Left lung (tissue), 10 donors: Measurements from ENCODE around the gene ITPR2. TPM values are rescaled to one million over a fixed set of nuclear protein-coding genes. Genes with fewer than 3 reads are reported as not detected.

ENCODE experiments used
- ATAC-seq: fragments of 200-7000 bp; cut with Tn5 transposase; one replicate; pipeline ENCODE4 v1.9.1; 2020; ENCODE audit warnings: moderate library complexity
- DNase-seq, 4 donors: peaks; one replicate each; pipeline ENCODE4 v3.0.0-alpha.2; 2013 to 2020
- H3K27ac ChIP-seq, 2 donors: fragments of 200-600 bp; sonication (generic) in 1 of 2; one replicate each; pipeline versions ENCODE4 v1.5.0 to v1.8.0; 2020 to 2021
- H3K27me3 ChIP-seq, 2 donors: fragments of 200-600 bp; sonication (generic) in 1 of 2; one replicate each; pipeline versions ENCODE4 v1.5.0 to v1.8.0; 2020 to 2021
- H3K36me3 ChIP-seq, 2 donors: fragments of 200-600 bp; sonication (generic) in 1 of 2; one replicate each; pipeline versions ENCODE4 v1.5.0 to v1.8.0; 2020 to 2021
- H3K4me1 ChIP-seq, 2 donors: fragments of 200-600 bp; one replicate each; pipeline ENCODE4 v1.8.0; 2021
- H3K4me3 ChIP-seq, 2 donors: fragments of 200-600 bp; sonication (generic) in 1 of 2; one replicate each; pipeline versions ENCODE4 v1.5.0 to v1.8.0; 2020 to 2021; ENCODE audit warnings: mild to moderate bottlenecking in 1 of 2
- H3K9me3 ChIP-seq, 2 donors: fragments of 200-600 bp; sonication (generic) in 1 of 2; one replicate each; pipeline versions ENCODE4 v1.5.0 to v1.8.0; 2020 to 2021
- intact Hi-C, 2 donors: fragments of 100-400 bp; cut with DNase I; formaldehyde crosslinking; loops; one replicate each; pipeline versions ENCODE4 v1.11.2 to v1.14.2; 2022
- polyA plus RNA-seq, 6 donors: library from polyadenylated mRNA; unstranded; fragments of 120-200 nt; gene quantifications; one replicate each; pipeline ENCODE4 v1.2.1, GENCODE V29; 2013; ENCODE audit not compliant: insufficient read length in 6 of 6
- total RNA-seq, 2 donors: library from RNA; stranded (reverse); fragmentation: NEBNext Ultra II Directional; extraction: Animal tissue kit (Norgen Biotek cat#: 25700); gene quantifications; one replicate each; pipeline ENCODE4 v1.2.1, GENCODE V29; 2021
- TF ChIP-seq, protein P1 (sequence below), 2 donors: fragments of 200-600 bp; sonication (generic) in 1 of 2; IDR thresholded peaks; one replicate each; pipeline versions ENCODE4 v1.5.0 to v1.8.0; 2021; ENCODE audit warnings: antibody characterized with exemption in 2 of 2
- donor health status: DM: no; HTN: yes; CAD: no.
- donor health status: DM: no; HTN: no; CAD: no.

ITPR2 gene
- total and polyA plus RNA-seq, 8 donors = 5.5 to 67.8 (median 7.5) TPM

- intact Hi-C loops = no loop called here
- DNase-seq = no peak
- Histone ChIP-seq H3K9me3 (no peaks in the 10 kb centered on the region), H3K4me1 (no peaks in the 10 kb centered on the region), H3K36me3 (peaks cover 0 to 55% of the 10 kb centered on the region in 2 donors), H3K27ac (no peak overlapping the region), H3K4me3 (no peak overlapping the region), H3K27me3 (no peaks in the 10 kb centered on the region)
- TF ChIP-seq, protein P1, sequence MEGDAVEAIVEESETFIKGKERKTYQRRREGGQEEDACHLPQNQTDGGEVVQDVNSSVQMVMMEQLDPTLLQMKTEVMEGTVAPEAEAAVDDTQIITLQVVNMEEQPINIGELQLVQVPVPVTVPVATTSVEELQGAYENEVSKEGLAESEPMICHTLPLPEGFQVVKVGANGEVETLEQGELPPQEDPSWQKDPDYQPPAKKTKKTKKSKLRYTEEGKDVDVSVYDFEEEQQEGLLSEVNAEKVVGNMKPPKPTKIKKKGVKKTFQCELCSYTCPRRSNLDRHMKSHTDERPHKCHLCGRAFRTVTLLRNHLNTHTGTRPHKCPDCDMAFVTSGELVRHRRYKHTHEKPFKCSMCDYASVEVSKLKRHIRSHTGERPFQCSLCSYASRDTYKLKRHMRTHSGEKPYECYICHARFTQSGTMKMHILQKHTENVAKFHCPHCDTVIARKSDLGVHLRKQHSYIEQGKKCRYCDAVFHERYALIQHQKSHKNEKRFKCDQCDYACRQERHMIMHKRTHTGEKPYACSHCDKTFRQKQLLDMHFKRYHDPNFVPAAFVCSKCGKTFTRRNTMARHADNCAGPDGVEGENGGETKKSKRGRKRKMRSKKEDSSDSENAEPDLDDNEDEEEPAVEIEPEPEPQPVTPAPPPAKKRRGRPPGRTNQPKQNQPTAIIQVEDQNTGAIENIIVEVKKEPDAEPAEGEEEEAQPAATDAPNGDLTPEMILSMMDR (IDR thresholded peaks at IDR 0.05) = no peak
- no peak for ATAC-seq
These were observed 171.6 kb downstream of the ITPR2 start for GRCh38 chr12:26661399-26661798.

DNA sequence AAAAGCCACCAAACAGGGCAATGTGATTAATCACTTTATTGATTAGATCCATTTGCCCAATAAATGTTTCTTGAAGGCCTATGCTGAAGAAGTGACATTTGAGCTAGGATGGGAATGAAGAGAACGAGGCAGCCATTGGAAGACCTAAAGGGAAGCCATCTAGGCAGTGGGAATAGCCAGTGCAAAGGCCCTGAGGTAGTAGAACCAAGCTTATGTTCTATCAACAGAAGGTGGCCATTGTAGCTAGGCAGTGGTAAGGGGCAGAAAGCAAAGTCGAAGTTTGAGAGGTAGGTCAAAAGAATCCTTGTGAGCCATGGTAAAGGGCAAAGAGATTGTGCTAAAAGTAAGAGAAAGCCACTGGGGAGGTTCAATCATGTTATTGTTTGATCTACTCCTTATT, 173.1 kb downstream of the ITPR2 start:
- H3K4me1 ChIP-seq = no peaks in the 10 kb centered on the region
- H3K4me3 ChIP-seq = no peak overlapping the region
- H3K36me3 ChIP-seq = peaks cover 0 to 61% of the 10 kb centered on the region in 2 donors
- H3K27ac ChIP-seq = no peak overlapping the region
- intact Hi-C loops = no loop called here
- no peaks in the 10 kb centered on the region for H3K9me3 ChIP-seq
- no peaks in the 10 kb centered on the region for H3K27me3 ChIP-seq
- ATAC-seq (no peak), DNase-seq (no peak)
- TF ChIP-seq, protein P1 (IDR thresholded peaks at IDR 0.05) = no peak

DNA sequence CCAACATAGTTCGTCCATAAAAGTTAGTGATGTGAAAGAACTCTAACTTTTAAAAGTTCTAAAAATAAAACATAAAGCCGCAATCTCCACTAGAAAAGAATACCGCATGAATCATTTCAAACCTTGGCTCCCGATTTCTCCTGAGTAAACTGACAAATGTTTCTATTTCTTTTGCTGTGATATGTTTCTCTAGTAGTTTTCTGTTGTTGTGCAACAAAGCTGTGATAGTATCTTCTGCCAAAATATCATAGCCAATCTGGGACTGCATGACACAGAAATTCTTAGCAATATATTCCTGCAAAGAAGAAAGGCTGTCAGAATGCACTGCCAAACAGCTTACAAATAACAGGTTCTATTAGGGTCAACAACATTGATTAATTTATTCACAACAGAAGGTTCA, 174.0 kb downstream of the ITPR2 start:
- peak; percentile 15 for ATAC-seq
- peaks cover 0 to 65% of the 10 kb centered on the region in 2 donors for H3K36me3 ChIP-seq
- DNase-seq = peak in 2 of 4 donors; percentile 25 to 48
- intact Hi-C loops = no loop called here
- no peaks in the 10 kb centered on the region for H3K4me1 ChIP-seq
- no peaks in the 10 kb centered on the region for H3K9me3 ChIP-seq
- TF ChIP-seq, protein P1 (IDR thresholded peaks at IDR 0.05) = no peak
- H3K27me3 ChIP-seq = no peaks in the 10 kb centered on the region
- H3K27ac ChIP-seq = no peak overlapping the region
- no peak overlapping the region for H3K4me3 ChIP-seq

GRCh38 chr12:26654623-26655022, 178.4 kb downstream of the ITPR2 start:
- H3K27me3 ChIP-seq = no peaks in the 10 kb centered on the region
- TF ChIP-seq, protein P1 (IDR thresholded peaks at IDR 0.05) = no peak
- H3K27ac ChIP-seq = no peak overlapping the region
- peaks cover 0 to 5% of the 10 kb centered on the region in 2 donors for H3K9me3 ChIP-seq
- no peak overlapping the region for H3K4me3 ChIP-seq
- no peaks in the 10 kb centered on the region for H3K4me1 ChIP-seq
- H3K36me3 ChIP-seq = peaks cover 0 to 86% of the 10 kb centered on the region in 2 donors
- DNase-seq = no peak
- intact Hi-C loops = no loop called here
- ATAC-seq = no peak

DNA sequence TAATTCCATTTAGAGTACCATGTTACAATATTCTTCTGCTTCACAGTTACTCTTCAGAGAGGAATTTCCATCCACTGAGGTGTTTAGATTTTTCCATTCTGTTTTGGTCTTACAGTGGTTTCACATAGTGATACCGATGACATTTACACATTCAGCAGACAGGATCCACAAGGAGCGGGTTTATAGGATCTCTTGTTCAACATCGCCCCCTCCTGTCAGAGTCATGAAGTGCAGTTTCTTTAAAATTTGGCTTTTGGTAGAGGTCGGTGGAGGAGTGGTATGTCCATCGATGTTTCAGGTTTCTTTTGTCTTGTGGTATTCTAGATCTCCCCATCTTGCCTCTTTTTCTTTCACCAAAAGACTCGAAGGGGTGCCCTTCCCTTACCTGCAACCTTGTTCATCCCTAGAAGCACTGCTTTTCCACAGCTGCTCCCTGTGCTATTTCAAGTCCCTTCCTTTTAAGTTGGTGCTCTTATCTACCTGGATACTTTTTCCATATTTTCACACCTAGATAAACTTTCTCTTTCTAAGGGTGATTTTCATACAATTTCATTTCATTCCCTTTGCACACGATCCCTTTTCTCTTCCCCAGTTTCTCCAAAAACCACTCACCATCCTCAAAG, 181.3 kb downstream of the ITPR2 start:
- H3K27ac ChIP-seq = no peak overlapping the region
- intact Hi-C loops = no loop called here
- H3K4me1 ChIP-seq = no peaks in the 10 kb centered on the region
- no peaks in the 10 kb centered on the region for H3K27me3 ChIP-seq
- TF ChIP-seq, protein P1 (IDR thresholded peaks at IDR 0.05) = peak; percentile 51 to 58
- peak; percentile 87 for ATAC-seq
- H3K4me3 ChIP-seq = no peak overlapping the region
- H3K9me3 ChIP-seq = peaks cover 0 to 5% of the 10 kb centered on the region in 2 donors
- peaks cover 0 to 59% of the 10 kb centered on the region in 2 donors for H3K36me3 ChIP-seq
- peak in 2 of 4 donors; percentile 29 to 33 for DNase-seq
